Measurements from ENCODE around the gene PPP2R3A.
"Not testable (repeated sequence)": the region's sequence is repeated elsewhere in the genome, so short reads cannot be mapped to it uniquely, and the experiment has no call there.

Gene PPP2R3A

DNA sequence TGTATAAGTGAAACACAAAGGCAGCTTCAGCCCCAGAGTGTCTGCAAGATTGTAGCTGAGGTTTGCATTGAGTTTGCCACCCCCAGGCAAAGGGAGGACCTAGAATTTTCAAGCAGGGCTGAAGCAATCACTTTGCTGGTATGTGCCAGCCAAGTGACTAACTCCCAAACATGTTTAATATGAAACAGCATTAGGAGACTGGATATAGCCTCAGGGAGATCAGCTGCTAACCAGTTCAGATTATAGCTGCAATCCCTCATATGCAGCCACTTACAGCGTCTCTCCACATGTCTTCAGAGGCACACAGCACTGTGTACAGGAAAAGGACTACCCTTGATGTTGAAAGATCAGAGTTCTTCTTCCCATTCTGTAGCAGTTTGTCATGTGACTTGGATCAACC, 38.4 kb upstream of the PPP2R3A start:
- TF ChIP-seq EZH2 (optimal IDR thresholded peaks at IDR 0.05; ENCODE audit: low read depth, low read length) = no peak
- TF ChIP-seq, protein P1, sequence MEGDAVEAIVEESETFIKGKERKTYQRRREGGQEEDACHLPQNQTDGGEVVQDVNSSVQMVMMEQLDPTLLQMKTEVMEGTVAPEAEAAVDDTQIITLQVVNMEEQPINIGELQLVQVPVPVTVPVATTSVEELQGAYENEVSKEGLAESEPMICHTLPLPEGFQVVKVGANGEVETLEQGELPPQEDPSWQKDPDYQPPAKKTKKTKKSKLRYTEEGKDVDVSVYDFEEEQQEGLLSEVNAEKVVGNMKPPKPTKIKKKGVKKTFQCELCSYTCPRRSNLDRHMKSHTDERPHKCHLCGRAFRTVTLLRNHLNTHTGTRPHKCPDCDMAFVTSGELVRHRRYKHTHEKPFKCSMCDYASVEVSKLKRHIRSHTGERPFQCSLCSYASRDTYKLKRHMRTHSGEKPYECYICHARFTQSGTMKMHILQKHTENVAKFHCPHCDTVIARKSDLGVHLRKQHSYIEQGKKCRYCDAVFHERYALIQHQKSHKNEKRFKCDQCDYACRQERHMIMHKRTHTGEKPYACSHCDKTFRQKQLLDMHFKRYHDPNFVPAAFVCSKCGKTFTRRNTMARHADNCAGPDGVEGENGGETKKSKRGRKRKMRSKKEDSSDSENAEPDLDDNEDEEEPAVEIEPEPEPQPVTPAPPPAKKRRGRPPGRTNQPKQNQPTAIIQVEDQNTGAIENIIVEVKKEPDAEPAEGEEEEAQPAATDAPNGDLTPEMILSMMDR (IDR thresholded peaks at IDR 0.05; ENCODE audit: low read length) = no peak
- no peaks in the 10 kb centered on the region for H3K36me3 ChIP-seq (replicated peaks; ENCODE audit: insufficient read depth, low read length)
- H3F3A ChIP-seq (ENCODE audit: insufficient read depth, low read length) = no peaks in the 10 kb centered on the region
- no peaks in the 10 kb centered on the region for H3K4me1 ChIP-seq (ENCODE audit: low read length)
- H3K9ac ChIP-seq (ENCODE audit: low read length) = no peak overlapping the region
- no peak overlapping the region for H3K27ac ChIP-seq (ENCODE audit: low read length)
- no peaks in the 10 kb centered on the region for H3K27me3 ChIP-seq (replicated peaks; ENCODE audit: insufficient read depth, low read length)
- no peaks in the 10 kb centered on the region for H3K79me2 ChIP-seq (ENCODE audit: low read length)
- no peaks in the 10 kb centered on the region for H3K9me2 ChIP-seq (replicated peaks; ENCODE audit: insufficient read depth, low read length)
- no peak overlapping the region for H3K4me3 ChIP-seq (ENCODE audit: low read length)
- H3K4me2 ChIP-seq (ENCODE audit: low read depth, low read length) = no peak overlapping the region
- no peak overlapping the region for H2AFZ ChIP-seq (ENCODE audit: low read length)
- DNase-seq = no peak
- H3K9me3 ChIP-seq (replicated peaks; ENCODE audit: insufficient read depth, low read length) = no peaks in the 10 kb centered on the region
- H4K20me1 ChIP-seq (ENCODE audit: insufficient read depth, low read length) = no peaks in the 10 kb centered on the region

DNA sequence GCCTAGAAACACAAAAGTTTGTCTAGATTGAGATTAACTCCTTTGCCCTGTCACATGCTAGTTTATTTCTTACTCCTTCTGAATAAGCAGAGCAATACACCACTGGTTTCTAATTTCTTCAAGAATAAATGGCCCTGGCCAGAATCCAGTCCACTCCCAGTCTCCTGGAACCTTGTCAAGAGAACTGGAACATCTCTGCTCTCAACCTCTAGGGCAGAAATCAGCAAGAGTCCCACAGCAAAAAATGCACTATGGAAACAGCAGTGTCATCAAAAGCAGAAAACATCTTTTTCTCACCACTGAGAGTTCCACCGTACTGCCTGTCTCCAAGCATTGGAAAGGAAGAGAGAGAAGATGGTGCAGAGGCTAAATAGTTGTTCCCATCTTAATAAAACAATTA, 35.9 kb upstream of the PPP2R3A start:
- no peak overlapping the region for H3K27ac ChIP-seq (ENCODE audit: low read length)
- DNase-seq = no peak
- no peaks in the 10 kb centered on the region for H3K4me1 ChIP-seq (ENCODE audit: low read length)
- no peaks in the 10 kb centered on the region for H3K27me3 ChIP-seq (replicated peaks; ENCODE audit: insufficient read depth, low read length)
- no peaks in the 10 kb centered on the region for H3K9me2 ChIP-seq (replicated peaks; ENCODE audit: insufficient read depth, low read length)
- H3K4me2 ChIP-seq (ENCODE audit: low read depth, low read length) = no peak overlapping the region
- H3K9me3 ChIP-seq (replicated peaks; ENCODE audit: insufficient read depth, low read length) = no peaks in the 10 kb centered on the region
- H3K9ac ChIP-seq (ENCODE audit: low read length) = no peak overlapping the region
- H3K79me2 ChIP-seq (ENCODE audit: low read length) = no peaks in the 10 kb centered on the region
- H3F3A ChIP-seq (ENCODE audit: insufficient read depth, low read length) = no peaks in the 10 kb centered on the region
- no peaks in the 10 kb centered on the region for H3K36me3 ChIP-seq (replicated peaks; ENCODE audit: insufficient read depth, low read length)
- no peak overlapping the region for H2AFZ ChIP-seq (ENCODE audit: low read length)
- TF ChIP-seq EZH2 (optimal IDR thresholded peaks at IDR 0.05; ENCODE audit: low read depth, low read length) (no peak), EZH2phosphoT487 (IDR thresholded peaks at IDR 0.05; ENCODE audit: low read length) (no peak)
- TF ChIP-seq, protein P1 (IDR thresholded peaks at IDR 0.05; ENCODE audit: low read length) = no peak
- H3K4me3 ChIP-seq (ENCODE audit: low read length) = no peak overlapping the region
- no peaks in the 10 kb centered on the region for H4K20me1 ChIP-seq (ENCODE audit: insufficient read depth, low read length)

DNA sequence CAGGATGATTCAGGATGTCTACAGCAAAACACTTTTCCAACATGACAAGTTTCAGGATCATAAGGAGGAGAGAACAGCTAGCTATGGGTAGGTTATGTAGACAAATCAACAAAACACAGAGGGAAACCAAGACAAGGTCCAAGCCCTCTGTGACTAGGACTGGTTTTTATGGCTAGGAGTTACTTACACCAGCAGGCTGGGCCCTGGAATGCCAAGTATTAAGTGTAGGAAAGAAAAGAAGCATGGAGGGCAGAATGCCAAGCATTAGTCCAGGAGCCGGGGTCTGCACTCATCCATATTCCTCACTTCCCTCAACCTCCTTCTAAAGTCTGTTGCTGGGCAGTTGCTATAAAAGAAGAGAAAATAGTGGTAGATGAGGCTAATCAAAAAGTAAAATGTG, 35.3 kb upstream of the PPP2R3A start:
- no peak for DNase-seq
- Histone ChIP-seq H3K9me3 (replicated peaks; ENCODE audit: insufficient read depth, low read length) (no peaks in the 10 kb centered on the region), H3K36me3 (replicated peaks; ENCODE audit: insufficient read depth, low read length) (no peaks in the 10 kb centered on the region), H3K27me3 (replicated peaks; ENCODE audit: insufficient read depth, low read length) (no peaks in the 10 kb centered on the region), H3F3A (ENCODE audit: insufficient read depth, low read length) (no peaks in the 10 kb centered on the region), H3K9ac (ENCODE audit: low read length) (no peak overlapping the region), H3K27ac (ENCODE audit: low read length) (no peak overlapping the region), H3K4me1 (ENCODE audit: low read length) (no peaks in the 10 kb centered on the region), H3K4me2 (ENCODE audit: low read depth, low read length) (no peak overlapping the region), H3K79me2 (ENCODE audit: low read length) (no peaks in the 10 kb centered on the region), H3K4me3 (ENCODE audit: low read length) (no peak overlapping the region), H3K9me2 (replicated peaks; ENCODE audit: insufficient read depth, low read length) (no peaks in the 10 kb centered on the region), H4K20me1 (ENCODE audit: insufficient read depth, low read length) (no peaks in the 10 kb centered on the region), H2AFZ (ENCODE audit: low read length) (no peak overlapping the region)
- TF ChIP-seq EZH2 (optimal IDR thresholded peaks at IDR 0.05; ENCODE audit: low read depth, low read length) (no peak), EZH2phosphoT487 (IDR thresholded peaks at IDR 0.05; ENCODE audit: low read length) (no peak)
- TF ChIP-seq, protein P1 (IDR thresholded peaks at IDR 0.05; ENCODE audit: low read length) = no peak

DNA sequence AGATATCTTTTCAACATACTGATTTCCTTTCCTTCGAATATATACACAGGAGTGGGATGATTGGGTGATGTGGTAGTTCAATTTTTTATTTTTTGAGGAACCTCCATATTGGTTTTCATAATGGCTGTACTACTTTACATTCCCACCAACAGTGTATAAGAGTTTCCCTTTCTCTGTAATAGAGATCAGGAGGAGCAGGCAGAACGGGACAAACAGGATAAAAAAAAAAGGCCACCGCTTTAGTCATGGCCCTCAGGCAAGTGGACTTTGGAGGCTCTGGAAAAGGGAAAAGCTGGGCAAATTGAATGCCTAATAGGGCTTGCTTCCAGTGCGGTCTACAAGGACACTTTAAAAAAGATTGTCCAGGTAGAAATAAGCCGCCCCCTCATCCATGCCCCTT, 30.4 kb upstream of the PPP2R3A start:
- H3K9me2 ChIP-seq (replicated peaks; ENCODE audit: insufficient read depth, low read length); H4K20me1 ChIP-seq (ENCODE audit: insufficient read depth, low read length); H3K9me3 ChIP-seq (replicated peaks; ENCODE audit: insufficient read depth, low read length); H3F3A ChIP-seq (ENCODE audit: insufficient read depth, low read length); H3K4me3 ChIP-seq (ENCODE audit: low read length); H3K9ac ChIP-seq (ENCODE audit: low read length); H2AFZ ChIP-seq (ENCODE audit: low read length); H3K4me2 ChIP-seq (ENCODE audit: low read depth, low read length); H3K36me3 ChIP-seq (replicated peaks; ENCODE audit: insufficient read depth, low read length); H3K4me1 ChIP-seq (ENCODE audit: low read length); H3K27ac ChIP-seq (ENCODE audit: low read length); H3K79me2 ChIP-seq (ENCODE audit: low read length); DNase-seq; H3K27me3 ChIP-seq (replicated peaks; ENCODE audit: insufficient read depth, low read length): not testable (repeated sequence)

DNA sequence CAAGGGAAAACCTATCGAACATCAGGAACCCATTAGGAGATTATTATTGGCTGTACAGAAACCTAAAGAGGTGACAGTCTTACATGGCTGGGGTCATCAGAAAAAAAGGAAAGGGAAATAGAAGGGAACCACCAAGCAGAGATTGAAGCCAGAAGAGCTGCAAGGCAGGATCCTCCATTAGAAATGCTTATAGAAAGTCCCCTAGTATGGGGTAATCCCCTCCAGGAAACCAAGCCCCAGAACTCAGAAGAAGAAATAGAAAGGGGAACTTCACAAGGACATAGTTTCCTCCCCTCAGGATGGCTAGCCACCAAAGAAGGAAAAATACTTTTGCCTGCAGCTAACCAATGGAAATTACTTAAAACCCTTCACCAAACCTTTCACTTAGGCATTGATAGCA, 27.8 kb upstream of the PPP2R3A start:
- not testable (repeated sequence) for H3K36me3 ChIP-seq (replicated peaks; ENCODE audit: insufficient read depth, low read length); H3K4me2 ChIP-seq (ENCODE audit: low read depth, low read length); H2AFZ ChIP-seq (ENCODE audit: low read length); H4K20me1 ChIP-seq (ENCODE audit: insufficient read depth, low read length); H3K4me3 ChIP-seq (ENCODE audit: low read length); H3K79me2 ChIP-seq (ENCODE audit: low read length); H3K9ac ChIP-seq (ENCODE audit: low read length); H3K9me2 ChIP-seq (replicated peaks; ENCODE audit: insufficient read depth, low read length); H3K9me3 ChIP-seq (replicated peaks; ENCODE audit: insufficient read depth, low read length); H3K4me1 ChIP-seq (ENCODE audit: low read length); H3K27me3 ChIP-seq (replicated peaks; ENCODE audit: insufficient read depth, low read length); H3F3A ChIP-seq (ENCODE audit: insufficient read depth, low read length); H3K27ac ChIP-seq (ENCODE audit: low read length); DNase-seq
